Fibroblast of skin of back (primary cell): ENCODE data around the gene RHBDL3.
"Not testable (repeated sequence)": the region's sequence is repeated elsewhere in the genome, so short reads cannot be mapped to it uniquely, and the experiment has no call there.

Source experiments
- DNase-seq: peaks from one replicate; pipeline ENCODE4 v3.0.0-alpha.2; 2013

The RHBDL3 gene

GRCh38 chr17:32297860-32298259 lies 32.2 kb downstream of the RHBDL3 start:
- no peak for DNase-seq

DNA sequence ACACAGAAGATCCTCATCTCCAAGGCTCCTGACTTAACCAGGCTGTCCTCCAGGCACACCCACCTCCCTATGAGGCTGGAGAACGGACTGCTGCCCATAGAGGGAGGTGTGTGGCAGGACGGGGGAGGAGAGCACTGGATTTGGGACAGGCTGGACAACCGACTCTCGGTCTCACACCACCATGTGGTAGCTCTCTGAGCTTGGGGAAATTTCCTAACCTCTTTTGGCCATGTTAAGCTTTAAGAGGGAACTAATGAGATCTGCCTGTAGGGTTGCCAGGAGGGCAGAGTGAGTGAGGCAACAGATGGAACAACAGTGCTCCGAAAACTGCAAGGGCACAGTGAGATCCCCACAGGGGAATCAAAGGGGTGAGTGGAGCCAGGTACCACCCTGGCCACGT lies 32.7 kb downstream of the RHBDL3 start:
- DNase-seq = no peak

- no peak for DNase-seq
These were observed 33.3 kb downstream of the RHBDL3 start for GRCh38 chr17:32298721-32299579.

- no peak for DNase-seq
These were observed 34.0 kb downstream of the RHBDL3 start for GRCh38 chr17:32299580-32300164.

DNA sequence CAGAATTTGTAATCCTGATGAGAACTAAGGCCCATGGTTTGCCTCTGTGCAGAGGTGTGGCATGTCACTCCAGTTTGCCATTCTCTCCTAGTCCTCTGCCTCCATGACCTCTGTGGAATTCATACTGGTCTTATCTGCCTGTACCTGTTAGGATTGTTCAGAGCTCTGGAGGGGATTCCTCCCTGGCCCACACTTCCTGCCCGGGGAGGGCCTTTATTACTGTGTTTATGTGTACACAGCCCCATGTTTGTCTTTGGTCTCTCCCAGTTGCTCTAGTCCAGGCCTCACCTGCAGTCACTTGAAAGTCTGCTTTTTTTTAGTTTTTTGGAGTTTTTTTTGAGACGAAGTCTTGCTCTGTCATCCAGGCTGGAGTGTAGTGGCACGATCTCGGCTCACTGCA lies 36.4 kb downstream of the RHBDL3 start:
- DNase-seq = no peak

DNA sequence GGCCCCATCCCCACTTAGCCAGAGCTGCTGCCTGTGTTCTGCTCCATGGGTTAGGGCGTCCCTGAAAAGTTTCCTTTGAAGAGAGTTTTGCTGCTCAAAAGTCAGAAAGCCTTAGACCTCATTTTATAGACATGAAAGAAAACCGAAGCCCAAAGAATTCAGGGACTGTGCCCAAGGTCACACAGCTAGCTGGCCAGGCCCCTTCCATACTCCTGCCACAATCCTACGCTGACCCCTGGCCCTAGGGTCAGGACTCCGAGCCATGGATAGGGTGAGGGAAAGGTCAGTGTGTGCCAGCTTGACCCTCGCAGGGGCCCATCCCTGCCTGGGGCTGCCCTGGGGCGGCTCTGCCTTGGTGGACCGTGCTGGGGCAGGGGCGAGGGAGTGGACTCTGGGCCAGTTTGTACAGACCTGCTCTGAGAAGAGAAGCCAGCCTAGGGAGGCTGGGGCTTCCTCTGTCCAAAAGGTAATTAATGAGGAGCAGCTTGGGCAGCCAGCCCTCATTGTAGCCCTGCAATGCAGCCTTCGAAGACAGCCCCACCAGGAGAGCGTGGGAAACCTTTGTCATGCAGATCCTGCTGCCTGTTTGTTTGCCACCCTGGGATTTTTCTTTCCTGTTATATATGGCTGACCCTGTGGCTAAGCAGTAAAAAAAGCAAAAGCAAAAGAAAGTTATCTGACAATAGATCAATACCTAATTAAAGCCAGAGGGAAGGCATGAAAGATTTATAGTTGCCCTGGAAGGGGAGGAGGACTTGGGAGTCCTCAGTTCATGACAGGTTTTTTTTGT lies 37.4 kb downstream of the RHBDL3 start:
- no peak for DNase-seq

- peak; percentile 32 for DNase-seq
These were observed 38.2 kb downstream of the RHBDL3 start for GRCh38 chr17:32303781-32304288.

GRCh38 chr17:32305049-32305448 lies 39.4 kb downstream of the RHBDL3 start:
- DNase-seq = no peak

- no peak for DNase-seq
These were observed 42.0 kb downstream of the RHBDL3 start for GRCh38 chr17:32307658-32308057.

- DNase-seq = no peak
These were observed 45.5 kb downstream of the RHBDL3 start for GRCh38 chr17:32311028-32311536.

DNA sequence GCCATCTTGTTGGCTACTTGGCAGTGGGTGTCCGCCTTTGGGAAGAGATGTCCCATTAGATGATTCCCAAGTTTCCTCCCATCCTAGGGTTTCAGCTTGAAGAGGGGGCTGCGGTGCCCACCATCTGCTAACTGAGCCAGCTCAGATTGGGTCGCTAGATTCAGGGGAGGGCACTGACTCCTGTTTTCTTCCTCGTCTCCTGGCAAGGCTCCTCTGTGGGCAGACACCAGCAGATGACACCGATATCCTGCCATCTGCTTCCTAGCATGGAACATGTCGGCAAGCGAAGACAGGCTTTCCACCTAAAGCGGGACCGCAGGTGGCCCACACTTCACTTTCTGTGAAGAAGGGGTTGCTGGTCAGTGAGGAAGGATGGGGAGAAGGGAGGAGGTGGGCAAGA lies 49.0 kb downstream of the RHBDL3 start:
- no peak for DNase-seq

GRCh38 chr17:32315171-32315570 lies 49.5 kb downstream of the RHBDL3 start:
- DNase-seq = no peak

DNA sequence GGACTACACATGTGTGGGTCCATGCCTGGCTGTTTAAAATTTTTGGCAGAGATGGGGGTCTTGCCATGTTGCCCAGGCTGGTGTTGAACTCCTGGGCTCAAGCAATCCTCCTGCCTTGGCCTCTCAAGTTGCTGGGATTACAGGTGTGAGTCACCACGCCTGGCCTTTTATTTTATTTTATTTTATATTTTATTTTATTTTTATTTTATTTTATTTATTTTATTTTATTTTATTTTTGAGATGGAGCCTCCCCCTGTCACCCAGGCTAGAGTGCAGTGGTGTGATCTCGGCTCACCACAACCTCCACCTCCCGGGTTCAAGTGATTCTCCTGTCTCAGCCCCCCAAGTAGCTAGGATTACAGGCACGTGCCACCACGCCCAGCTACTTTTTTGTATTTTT lies 51.0 kb downstream of the RHBDL3 start:
- DNase-seq = not testable (repeated sequence)

- no peak for DNase-seq
These were observed 51.7 kb downstream of the RHBDL3 start for GRCh38 chr17:32317353-32317752.

DNA sequence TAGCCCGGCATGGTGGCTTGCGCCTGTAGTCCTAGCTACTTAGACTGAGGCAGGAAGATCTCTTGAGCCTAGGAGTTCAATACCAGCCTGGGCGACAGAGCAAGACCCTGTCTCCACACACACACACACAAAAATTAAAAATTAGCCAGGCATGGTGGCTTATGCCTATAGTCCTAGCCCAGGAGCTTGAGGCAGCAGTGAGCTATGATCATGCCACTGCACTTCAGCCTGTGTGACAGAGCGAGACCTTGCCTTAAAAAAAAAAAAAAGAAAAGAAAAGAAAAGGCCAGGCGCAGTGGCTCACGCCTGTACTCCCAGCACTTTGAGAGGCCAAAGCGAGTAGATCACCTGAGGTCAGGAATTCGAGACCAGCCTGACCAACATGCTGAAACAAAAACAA lies 52.4 kb downstream of the RHBDL3 start:
- no peak for DNase-seq

DNA sequence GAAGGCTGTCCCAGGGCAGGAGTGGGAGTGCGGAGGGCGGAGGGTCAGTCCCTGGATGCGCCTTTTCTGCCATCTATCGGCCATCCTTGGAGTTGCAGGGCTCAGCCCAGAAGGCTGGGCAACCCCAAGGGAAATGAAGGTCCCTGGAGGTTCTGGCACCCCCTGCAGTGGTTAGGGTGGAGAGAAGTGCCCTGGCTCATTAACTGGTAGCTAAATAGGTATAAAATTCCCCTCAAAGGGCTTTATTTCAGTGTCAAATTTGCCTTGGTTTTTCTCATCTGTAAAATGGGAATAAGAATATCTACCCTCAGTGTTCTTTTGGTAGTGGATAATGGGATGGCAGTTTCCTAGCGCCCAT lies 53.9 kb downstream of the RHBDL3 start:
- DNase-seq = peak; percentile 60

- DNase-seq = not testable (repeated sequence)
These were observed 54.4 kb downstream of the RHBDL3 start for GRCh38 chr17:32320080-32320479.

- no peak for DNase-seq
These were observed 55.2 kb downstream of the RHBDL3 start for GRCh38 chr17:32320847-32321246.

- no peak for DNase-seq
These were observed 57.4 kb downstream of the RHBDL3 start for GRCh38 chr17:32323046-32323445.

DNA sequence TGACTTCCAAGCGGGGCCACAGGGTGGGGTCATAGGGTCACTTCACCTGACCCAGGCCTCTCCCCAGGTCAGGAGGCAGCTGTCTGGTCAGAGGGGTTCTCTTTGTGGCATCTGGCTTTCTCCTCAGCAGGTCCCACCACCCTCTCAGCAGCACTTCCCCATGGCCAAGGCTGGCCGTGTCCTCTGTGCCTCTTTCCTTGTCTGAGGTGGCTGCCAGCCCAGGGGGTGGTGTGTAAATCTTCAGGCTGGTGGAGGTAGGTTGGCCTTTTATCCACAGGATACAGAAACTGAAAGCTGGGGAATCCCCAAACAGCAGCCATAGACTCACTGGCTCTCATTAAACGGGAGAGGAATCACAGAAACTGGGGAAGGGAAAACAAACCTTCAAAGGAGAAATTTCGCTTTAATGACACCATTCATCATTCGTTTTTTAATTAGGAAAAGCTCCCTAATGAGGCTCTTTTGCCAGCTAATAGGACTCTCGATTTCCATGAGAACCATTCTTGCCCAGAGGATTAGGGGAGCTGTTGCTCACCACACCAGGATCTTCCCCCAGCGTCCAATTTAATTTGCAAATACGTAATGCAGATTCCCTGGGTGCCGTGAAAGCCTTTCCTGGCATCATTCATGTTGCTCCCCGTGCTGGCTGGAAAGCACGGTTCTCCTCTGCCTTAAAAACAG lies 58.3 kb downstream of the RHBDL3 start:
- DNase-seq = no peak

DNA sequence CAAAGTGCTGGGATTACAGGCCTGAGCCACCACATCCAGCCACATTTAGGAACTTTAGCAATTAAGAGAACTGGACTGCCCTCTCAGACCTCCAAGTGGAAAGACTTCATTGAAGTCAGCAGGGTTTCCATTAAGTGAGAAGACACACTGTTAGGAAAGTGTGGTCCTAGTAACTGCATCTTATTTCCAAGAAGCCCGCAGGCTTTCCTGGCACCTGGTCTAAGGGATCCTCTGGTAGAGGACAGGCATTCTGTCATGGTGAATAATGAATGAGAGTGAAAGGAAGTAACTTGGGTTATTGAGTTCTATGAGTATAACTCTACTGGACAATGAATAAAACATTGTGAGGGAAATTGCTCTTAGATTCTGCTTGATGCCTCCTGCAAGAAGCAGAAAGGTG lies 62.3 kb downstream of the RHBDL3 start:
- DNase-seq = no peak

DNA sequence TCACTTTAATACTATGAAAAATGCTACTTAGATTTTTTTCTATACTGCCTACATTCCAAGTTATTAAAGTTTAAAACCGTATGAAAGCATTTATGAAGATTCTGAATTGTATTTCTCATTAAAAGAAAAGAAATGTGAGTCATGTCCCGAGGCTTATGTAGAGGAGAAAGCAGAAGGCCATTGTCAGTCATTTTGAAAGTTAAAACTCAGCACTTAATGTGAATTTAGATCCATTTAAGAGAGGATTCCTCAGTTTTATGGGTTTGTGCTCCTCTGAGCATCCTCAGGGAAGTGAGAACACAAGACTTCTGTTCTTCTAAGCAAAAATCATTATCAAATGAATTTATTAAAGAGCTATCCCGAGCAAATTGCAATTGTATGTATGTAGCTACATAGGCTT lies 64.5 kb downstream of the RHBDL3 start:
- DNase-seq = no peak
